Adrenal gland (tissue), 19 donors: Measurements from ENCODE around the gene USP6. TPM values are rescaled to one million over a fixed set of nuclear protein-coding genes. Genes with fewer than 3 reads are reported as not detected.
"Not testable (repeated sequence)": the region's sequence is repeated elsewhere in the genome, so short reads cannot be mapped to it uniquely, and the experiment has no call there.

Experiments
- DNase-seq, 7 donors: peaks; one replicate each; pipeline ENCODE4 v3.0.0-alpha.2; 2019 to 2020
- H3K27ac ChIP-seq, 5 donors: fragments of 200-600 bp; sonication (generic) in 4 of 5; 1 replicate in 3 of 5; 2 replicates in 2 of 5; pipeline versions ENCODE4 v1.5.1 to v1.8.0; 2016 to 2020; ENCODE audit warnings: mild to moderate bottlenecking in 1 of 5
- H3K27me3 ChIP-seq: fragments of 200-600 bp; 2 replicates; pipeline ENCODE4 v1.8.0; 2021
- H3K36me3 ChIP-seq, 2 donors: fragments of 200-600 bp; replicated peaks in 1 of 2; 1 replicate in 1 of 2; 2 replicates in 1 of 2; pipeline versions ENCODE4 v1.5.1 to v1.8.0; 2018 to 2022
- H3K4me1 ChIP-seq, 2 donors: fragments of 200-600 bp; replicated peaks in 1 of 2; 1 replicate in 1 of 2; 2 replicates in 1 of 2; pipeline versions ENCODE4 v1.5.1 to v1.8.0; 2018 to 2021
- H3K4me3 ChIP-seq, 4 donors: fragments of 200-600 bp; sonication (generic) in 3 of 4; one replicate each; pipeline ENCODE4 v1.5.1; 2016 to 2018
- H3K9me3 ChIP-seq, 3 donors: fragments of 200-600 bp; sonication (generic) in 1 of 3; replicated peaks in 1 of 3; 1 replicate in 2 of 3; 2 replicates in 1 of 3; pipeline versions ENCODE4 v1.5.1 to v1.8.0; 2016 to 2021
- CTCF ChIP-seq, 6 experiments: fragments of 450-650 bp in 4 of 6; fragments of 200-600 bp in 2 of 6; sonication (generic) in 1 of 6; IDR thresholded peaks; 1 replicate in 5 of 6; 2 replicates in 1 of 6; pipeline versions ENCODE4 v1.5.1 to v1.8.0; 2016 to 2021; ENCODE audit warnings: antibody characterized with exemption in 6 of 6, mild to moderate bottlenecking in 2 of 6, moderate library complexity in 1 of 6
- POLR2A ChIP-seq, 2 donors: fragments of 450-650 bp; IDR thresholded peaks; one replicate each; pipeline ENCODE4 v1.6.1; 2017; ENCODE audit warnings: antibody characterized with exemption in 2 of 2, mild to moderate bottlenecking in 2 of 2, moderate library complexity in 1 of 2
- WGBS, 4 donors: extraction: QIAGEN DNeasy Blood & Tissue Kit in 2 of 4; methylation state at CpG; one replicate each; pipeline versions ENCODE4 v1.1.5 to v1.1.7; 2013 to 2017; 5-methylcytosine and 5-hydroxymethylcytosine counted together
- intact Hi-C, 2 donors: fragments of 100-400 bp; cut with DNase I; formaldehyde crosslinking; loops; one replicate each; pipeline versions ENCODE4 v1.14.1 to v1.15.0; 2022 to 2023
- long read RNA-seq, 10 donors: library from polyadenylated mRNA in 3 of 10; unstranded in 2 of 10; stranded (forward) in 1 of 10; transcript quantifications; one replicate each; pipeline ENCODE4 v2.0.0 and lab custom pipeline, GENCODE V29; 2021 to 2026
- polyA plus RNA-seq, 3 donors: library from polyadenylated mRNA; stranded (reverse); fragments of 200-250 nt in 2 of 3; fragments of 350-450 nt in 1 of 3; fragmentation: Illumina TruSeq in 1 of 3; extraction: RNeasy Lipid Tissue Mini Kit (QIAGEN cat#74804) in 1 of 3; gene quantifications; one replicate each; pipeline ENCODE4 v1.2.3, GENCODE V29; 2013 to 2014
- total RNA-seq, 9 donors: library from RNA; depleted of rRNA in 4 of 9; stranded (reverse); fragments of >200 nt in 4 of 9; fragments of 120-200 nt in 1 of 9; fragmentation: NEBNext Ultra II Directional in 1 of 9; extraction: Animal tissue kit (Norgen Biotek cat#: 25700) in 1 of 9; gene quantifications; one replicate each; pipeline versions ENCODE4 v1.1.0 to v1.2.4, GENCODE V29; 2013 to 2023
- donor health status: healthy with polysubstance abuse.
- donor health status: Bipolar disorder and iron deficiency.
- donor health status: DM: yes; HTN: yes; CAD: no.
- donor health status: DM: no; HTN: no; CAD: no.
- donor health status: DM: no; HTN: no; CAD: no.
- donor health status: DM: yes; HTN: yes; CAD: no.

USP6 gene
- under 1 TPM in 6 of 9 donors, not detected in 3; 0.04 to 0.40 (median 0.15) TPM for total RNA-seq
- under 1 TPM; 0.07 to 0.08 (median 0.07) TPM for polyA plus RNA-seq
- long read RNA-seq, donor 1 = 0 reads
- long read RNA-seq, donor 2 = 0 reads
- long read RNA-seq, donor 3 = 0 reads
- long read RNA-seq, donor 4 = 0 reads
- long read RNA-seq, donor 5 = 0 reads
- long read RNA-seq, donor 6 = 0 reads
- long read RNA-seq, donor 7 = 0 reads
- long read RNA-seq, donor 8 = 0 reads
- long read RNA-seq, donor 9 = 0 reads
- long read RNA-seq, donor 10 = 0 reads

- Histone ChIP-seq H3K9me3 (no peaks in the 10 kb centered on the region), H3K4me1 (peaks cover 0 to 2% of the 10 kb centered on the region in 2 donors), H3K36me3 (no peaks in the 10 kb centered on the region), H3K27ac (no peak within 1 kb of the TSS), H3K4me3 (no peak within 1 kb of the TSS), H3K27me3 (peaks cover 18% of the 10 kb centered on the region)
- DNase-seq = no peak
- intact Hi-C loops = no loop called here
- TF ChIP-seq POLR2A (IDR thresholded peaks at IDR 0.05) = no peak
- TF ChIP-seq CTCF (IDR thresholded peaks at IDR 0.05) = no peak
- WGBS, 4 donors = 18 to 36% (median 26%) methylated on average over 30 to 87 of the region's 87 CpGs
Observed at GRCh38 chr17:5115673-5116651, at the start of gene USP6. Gene USP6, plus strand, starts transcription at chr17:5116032. Its CDS starts 14,336 bp downstream, at chr17:5130368.

- Histone ChIP-seq H3K36me3 (no peaks in the 10 kb centered on the region), H3K27ac (no peak overlapping the region), H3K27me3 (no peaks in the 10 kb centered on the region), H3K4me1 (no peaks in the 10 kb centered on the region), H3K4me3 (no peak overlapping the region), H3K9me3 (no peaks in the 10 kb centered on the region)
- intact Hi-C loops = loop anchor here in 1 of 2 donors (10.0 kb wide), 1 partner anchor 83 kb away; the partner anchor contains the start of gene CAMTA2
- 79 to 91% (median 86%) methylated on average over 3 of the region's 3 CpGs for WGBS, 4 donors
- TF ChIP-seq POLR2A (IDR thresholded peaks at IDR 0.05) (no peak), CTCF (IDR thresholded peaks at IDR 0.05) (no peak)
- DNase-seq = no peak
Observed at GRCh38 chr17:5068236-5068635, 47.6 kb upstream of the USP6 start.

- no peak for DNase-seq
- Histone ChIP-seq H3K36me3 (no peaks in the 10 kb centered on the region), H3K9me3 (no peaks in the 10 kb centered on the region), H3K4me1 (no peaks in the 10 kb centered on the region), H3K4me3 (no peak overlapping the region), H3K27me3 (no peaks in the 10 kb centered on the region), H3K27ac (no peak overlapping the region)
- intact Hi-C loops = loop anchor here in 1 of 2 donors (10.0 kb wide), 1 partner anchor 85 kb away; the partner anchor contains the start of gene CAMTA2
- TF ChIP-seq CTCF (IDR thresholded peaks at IDR 0.05) (no peak), POLR2A (IDR thresholded peaks at IDR 0.05) (no peak)
- 70 to 81% (median 74%) methylated on average over 4 of the region's 4 CpGs for WGBS, 4 donors
Observed at GRCh38 chr17:5069724-5070123, 46.1 kb upstream of the USP6 start.

- WGBS, 4 donors = 65 to 87% (median 83%) methylated on average over 4 to 5 of the region's 5 CpGs
- H3K27ac ChIP-seq, H3K27me3 ChIP-seq, H3K36me3 ChIP-seq, H3K4me3 ChIP-seq, H3K4me1 ChIP-seq, DNase-seq, intact Hi-C loops, H3K9me3 ChIP-seq: not testable (repeated sequence)
Observed at GRCh38 chr17:5075472-5075871, 40.4 kb upstream of the USP6 start.

- H3K9me3 ChIP-seq, DNase-seq, intact Hi-C loops, H3K36me3 ChIP-seq, H3K27me3 ChIP-seq, H3K4me1 ChIP-seq: not testable (repeated sequence)
- 90 to 99% (median 98%) methylated on average over 24 of the region's 24 CpGs for WGBS, 4 donors
- peak overlapping the region in 1 of 5 donors; percentile 83 for H3K27ac ChIP-seq
- H3K4me3 ChIP-seq = peak overlapping the region in 1 of 4 donors; percentile 55
Observed at GRCh38 chr17:5077275-5077674, 38.6 kb upstream of the USP6 start.
